ENCODE measurements around the gene FGF22.

GRCh38 chr19:628168-628567, 11.5 kb upstream of the FGF22 start:
- TF ChIP-seq CTCF (IDR thresholded peaks at IDR 0.05) (no peak), POLR2AphosphoS5 (IDR thresholded peaks at IDR 0.05) (no peak)

All from breast epithelium (tissue), 3 donors.